ENCODE data around the gene C16orf95.

Gene C16orf95

DNA sequence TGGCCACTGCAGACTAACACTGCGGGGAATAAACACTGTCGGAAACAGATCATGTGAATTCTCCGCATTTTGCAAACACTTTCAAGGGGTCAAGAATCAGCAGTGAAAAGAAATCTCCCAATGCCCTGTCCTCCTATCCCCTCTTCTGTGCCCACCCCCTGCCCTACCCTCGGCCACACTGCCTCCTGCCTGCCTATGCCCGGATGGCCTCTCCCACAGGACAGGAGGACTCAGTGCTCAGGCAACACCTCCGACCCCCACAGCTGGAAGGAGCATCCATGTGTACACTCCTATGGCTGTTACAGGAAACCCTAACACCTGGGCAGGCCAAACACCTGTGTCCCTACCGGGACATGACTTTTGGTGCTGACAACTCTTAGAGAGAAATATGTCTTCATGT lies 41.9 kb upstream of the C16orf95 start:
- H3K36me3 ChIP-seq (ENCODE audit: control insufficient read depth in 1 of 2, insufficient read depth in 2 of 2, low read length in 2 of 2): peaks cover 46 to 65% of the 10 kb centered on the region in 2 donors
- no peaks in the 10 kb centered on the region for H3K9me3 ChIP-seq (ENCODE audit: control insufficient read depth in 1 of 2, low read length in 2 of 2)
- no peak overlapping the region for H3K9ac ChIP-seq (ENCODE audit: low read depth in 1 of 2, low read length in 2 of 2)
- H3K4me1 ChIP-seq (ENCODE audit: control insufficient read depth in 1 of 2, insufficient read depth in 2 of 2, low read length in 2 of 2): peaks cover 6 to 7% of the 10 kb centered on the region in 2 donors
- H3K27me3 ChIP-seq (ENCODE audit: control insufficient read depth in 1 of 2, insufficient read depth in 2 of 2, low read length in 2 of 2): no peaks in the 10 kb centered on the region
- no peak overlapping the region for H3K4me3 ChIP-seq (ENCODE audit: low read depth in 1 of 2, low read length in 2 of 2)
- no peak overlapping the region for H3K27ac ChIP-seq (ENCODE audit: low read depth, low read length)

DNA sequence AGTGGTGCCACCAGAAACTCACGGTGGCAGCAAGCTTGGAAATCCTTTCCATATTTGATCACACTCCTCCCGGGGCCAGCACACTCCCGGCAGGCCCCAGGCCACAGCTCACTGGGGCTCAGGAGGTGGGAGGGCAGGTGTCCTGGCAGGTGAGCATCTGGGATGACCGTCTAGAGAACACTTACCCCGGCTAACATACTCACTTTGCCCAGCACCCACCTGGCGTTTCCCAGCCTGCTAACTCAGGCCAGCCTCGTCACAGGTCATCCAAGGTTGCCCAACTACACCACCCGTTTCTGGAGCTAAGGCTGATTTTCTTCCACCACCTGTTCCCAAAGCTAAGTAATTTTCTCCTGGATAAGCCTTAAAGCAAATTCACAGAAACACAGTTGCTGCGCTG lies 41.5 kb upstream of the C16orf95 start:
- peaks cover 2 to 3% of the 10 kb centered on the region in 2 donors for H3K4me1 ChIP-seq (ENCODE audit: control insufficient read depth in 1 of 2, insufficient read depth in 2 of 2, low read length in 2 of 2)
- no peak overlapping the region for H3K27ac ChIP-seq (ENCODE audit: low read depth, low read length)
- H3K4me3 ChIP-seq (ENCODE audit: low read depth in 1 of 2, low read length in 2 of 2): no peak overlapping the region
- H3K9me3 ChIP-seq (ENCODE audit: control insufficient read depth in 1 of 2, low read length in 2 of 2): no peaks in the 10 kb centered on the region
- H3K27me3 ChIP-seq (ENCODE audit: control insufficient read depth in 1 of 2, insufficient read depth in 2 of 2, low read length in 2 of 2): no peaks in the 10 kb centered on the region
- no peak overlapping the region for H3K9ac ChIP-seq (ENCODE audit: low read depth in 1 of 2, low read length in 2 of 2)
- peaks cover 45 to 65% of the 10 kb centered on the region in 2 donors for H3K36me3 ChIP-seq (ENCODE audit: control insufficient read depth in 1 of 2, insufficient read depth in 2 of 2, low read length in 2 of 2)

DNA sequence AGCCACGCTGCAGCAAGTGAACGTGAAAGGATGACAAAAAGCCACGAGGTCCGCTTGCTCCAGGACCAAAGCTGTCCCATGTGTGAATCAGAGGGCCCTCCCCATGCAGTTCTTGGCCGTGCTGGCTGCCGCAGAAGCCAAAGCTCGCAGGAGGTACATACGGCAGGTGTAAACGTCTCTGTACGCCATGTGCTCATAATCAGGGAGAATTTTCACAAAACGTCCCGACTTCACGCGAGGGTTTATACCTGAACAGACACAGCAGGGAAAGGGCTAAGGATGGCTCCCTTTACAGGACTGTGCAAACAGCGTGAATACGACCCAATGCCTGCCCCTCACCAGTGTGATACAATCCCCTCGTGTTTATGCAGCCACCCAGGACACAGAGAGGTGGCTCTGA lies 41.1 kb upstream of the C16orf95 start:
- Histone ChIP-seq H3K27ac (ENCODE audit: low read depth, low read length) (no peak overlapping the region), H3K4me1 (ENCODE audit: control insufficient read depth in 1 of 2, insufficient read depth in 2 of 2, low read length in 2 of 2) (no peaks in the 10 kb centered on the region), H3K4me3 (ENCODE audit: low read depth in 1 of 2, low read length in 2 of 2) (no peak overlapping the region), H3K36me3 (ENCODE audit: control insufficient read depth in 1 of 2, insufficient read depth in 2 of 2, low read length in 2 of 2) (peaks cover 45 to 66% of the 10 kb centered on the region in 2 donors), H3K27me3 (ENCODE audit: control insufficient read depth in 1 of 2, insufficient read depth in 2 of 2, low read length in 2 of 2) (no peaks in the 10 kb centered on the region), H3K9me3 (ENCODE audit: control insufficient read depth in 1 of 2, low read length in 2 of 2) (no peaks in the 10 kb centered on the region), H3K9ac (ENCODE audit: low read depth in 1 of 2, low read length in 2 of 2) (no peak overlapping the region)

DNA sequence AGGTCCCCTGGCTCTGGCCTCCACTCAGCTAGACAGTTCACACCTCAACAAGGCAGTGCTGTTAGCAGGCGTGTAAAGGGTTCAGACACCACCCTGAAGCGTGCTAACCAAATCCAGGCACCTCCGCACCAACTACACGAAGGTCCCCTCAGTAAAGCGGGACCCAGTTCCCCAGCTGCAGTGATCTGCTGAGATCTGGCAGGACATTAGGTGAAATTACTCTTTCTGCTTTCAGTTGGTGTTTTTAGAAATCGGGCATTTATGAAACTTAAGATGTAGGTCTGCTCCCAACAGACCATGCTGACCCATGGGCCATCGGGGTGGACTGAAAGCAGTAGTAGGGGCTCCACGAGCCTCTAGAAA lies 39.3 kb upstream of the C16orf95 start:
- no peaks in the 10 kb centered on the region for H3K4me1 ChIP-seq (ENCODE audit: control insufficient read depth in 1 of 2, insufficient read depth in 2 of 2, low read length in 2 of 2)
- H3K27ac ChIP-seq (ENCODE audit: low read depth, low read length): no peak overlapping the region
- no peak overlapping the region for H3K9ac ChIP-seq (ENCODE audit: low read depth in 1 of 2, low read length in 2 of 2)
- no peak overlapping the region for H3K4me3 ChIP-seq (ENCODE audit: low read depth in 1 of 2, low read length in 2 of 2)
- peaks cover 42 to 66% of the 10 kb centered on the region in 2 donors for H3K36me3 ChIP-seq (ENCODE audit: control insufficient read depth in 1 of 2, insufficient read depth in 2 of 2, low read length in 2 of 2)
- no peaks in the 10 kb centered on the region for H3K27me3 ChIP-seq (ENCODE audit: control insufficient read depth in 1 of 2, insufficient read depth in 2 of 2, low read length in 2 of 2)
- H3K9me3 ChIP-seq (ENCODE audit: control insufficient read depth in 1 of 2, low read length in 2 of 2): no peaks in the 10 kb centered on the region

DNA sequence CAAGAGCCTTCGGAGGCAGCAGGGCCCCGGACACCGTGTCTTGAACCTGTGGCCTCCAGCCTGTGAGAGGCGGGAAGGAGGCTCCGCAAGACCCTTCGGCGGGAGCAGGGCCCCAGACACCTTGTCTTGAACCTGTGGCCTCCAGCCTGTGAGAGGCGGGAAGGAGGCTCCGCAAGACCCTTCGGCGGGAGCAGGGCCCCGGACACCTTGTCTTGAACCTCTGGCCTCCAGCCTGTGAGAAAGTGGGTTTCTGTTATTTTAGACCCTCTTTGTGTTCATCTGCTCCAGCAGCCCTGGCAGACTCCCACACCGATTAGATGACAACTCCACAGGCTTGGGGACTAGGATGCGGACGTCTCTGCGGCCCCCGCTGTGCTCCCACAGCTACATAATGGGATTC lies 36.4 kb upstream of the C16orf95 start:
- Histone ChIP-seq H3K9ac (ENCODE audit: low read depth in 1 of 2, low read length in 2 of 2) (no peak overlapping the region), H3K4me3 (ENCODE audit: low read depth in 1 of 2, low read length in 2 of 2) (no peak overlapping the region), H3K36me3 (ENCODE audit: control insufficient read depth in 1 of 2, insufficient read depth in 2 of 2, low read length in 2 of 2) (peaks cover 18 to 48% of the 10 kb centered on the region in 2 donors), H3K27ac (ENCODE audit: low read depth, low read length) (no peak overlapping the region), H3K27me3 (ENCODE audit: control insufficient read depth in 1 of 2, insufficient read depth in 2 of 2, low read length in 2 of 2) (no peaks in the 10 kb centered on the region), H3K9me3 (ENCODE audit: control insufficient read depth in 1 of 2, low read length in 2 of 2) (no peaks in the 10 kb centered on the region), H3K4me1 (ENCODE audit: control insufficient read depth in 1 of 2, insufficient read depth in 2 of 2, low read length in 2 of 2) (peaks cover 0 to 6% of the 10 kb centered on the region in 2 donors)

DNA sequence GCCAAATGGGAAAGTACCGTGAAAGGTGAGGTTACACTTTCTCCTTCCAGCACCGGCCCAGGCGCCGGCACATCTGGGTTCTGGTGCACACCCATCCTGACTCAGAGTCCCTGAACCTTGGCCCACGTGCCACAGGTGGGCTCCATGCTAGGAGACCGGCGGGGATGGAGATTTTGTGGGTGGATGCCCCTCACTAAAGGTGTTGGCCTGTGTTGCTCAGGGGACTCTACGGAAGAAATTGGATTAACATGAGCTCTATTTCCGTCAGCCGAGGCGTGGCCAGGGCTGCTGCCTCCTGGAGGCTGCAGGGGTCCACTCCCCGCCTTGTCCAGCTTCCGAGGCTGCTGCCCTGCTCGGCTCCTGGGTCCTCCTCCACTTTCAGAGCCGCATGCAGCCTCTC lies 35.6 kb upstream of the C16orf95 start:
- Histone ChIP-seq H3K4me3 (ENCODE audit: low read depth in 1 of 2, low read length in 2 of 2) (no peak overlapping the region), H3K27me3 (ENCODE audit: control insufficient read depth in 1 of 2, insufficient read depth in 2 of 2, low read length in 2 of 2) (no peaks in the 10 kb centered on the region), H3K9me3 (ENCODE audit: control insufficient read depth in 1 of 2, low read length in 2 of 2) (no peaks in the 10 kb centered on the region), H3K4me1 (ENCODE audit: control insufficient read depth in 1 of 2, insufficient read depth in 2 of 2, low read length in 2 of 2) (peaks cover 0 to 6% of the 10 kb centered on the region in 2 donors), H3K9ac (ENCODE audit: low read depth in 1 of 2, low read length in 2 of 2) (no peak overlapping the region), H3K27ac (ENCODE audit: low read depth, low read length) (no peak overlapping the region), H3K36me3 (ENCODE audit: control insufficient read depth in 1 of 2, insufficient read depth in 2 of 2, low read length in 2 of 2) (peaks cover 10 to 45% of the 10 kb centered on the region in 2 donors)

DNA sequence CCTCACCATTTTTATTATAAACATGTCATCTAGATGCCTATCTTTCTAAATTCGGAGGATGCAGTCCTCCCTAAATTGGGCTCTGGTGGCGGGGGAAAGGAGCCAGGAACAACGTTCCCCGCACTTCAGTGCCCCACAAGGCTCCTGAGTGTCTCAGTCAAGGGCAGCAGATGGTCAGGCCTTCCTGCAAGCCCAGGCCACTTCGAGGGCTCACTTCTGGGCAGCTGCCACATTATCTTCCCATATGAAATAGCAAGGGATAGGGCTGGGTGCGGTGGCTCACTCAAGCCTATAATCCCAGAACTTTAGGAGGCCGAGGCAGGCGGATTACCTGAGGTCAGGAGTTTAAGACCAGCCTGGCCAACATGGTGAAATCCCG lies 34.1 kb upstream of the C16orf95 start:
- Histone ChIP-seq H3K4me3 (ENCODE audit: low read depth in 1 of 2, low read length in 2 of 2) (no peak overlapping the region), H3K9me3 (ENCODE audit: control insufficient read depth in 1 of 2, low read length in 2 of 2) (no peaks in the 10 kb centered on the region), H3K9ac (ENCODE audit: low read depth in 1 of 2, low read length in 2 of 2) (no peak overlapping the region), H3K27ac (ENCODE audit: low read depth, low read length) (no peak overlapping the region), H3K36me3 (ENCODE audit: control insufficient read depth in 1 of 2, insufficient read depth in 2 of 2, low read length in 2 of 2) (peaks cover 12 to 44% of the 10 kb centered on the region in 2 donors), H3K4me1 (ENCODE audit: control insufficient read depth in 1 of 2, insufficient read depth in 2 of 2, low read length in 2 of 2) (peaks cover 0 to 6% of the 10 kb centered on the region in 2 donors), H3K27me3 (ENCODE audit: control insufficient read depth in 1 of 2, insufficient read depth in 2 of 2, low read length in 2 of 2) (no peaks in the 10 kb centered on the region)

DNA sequence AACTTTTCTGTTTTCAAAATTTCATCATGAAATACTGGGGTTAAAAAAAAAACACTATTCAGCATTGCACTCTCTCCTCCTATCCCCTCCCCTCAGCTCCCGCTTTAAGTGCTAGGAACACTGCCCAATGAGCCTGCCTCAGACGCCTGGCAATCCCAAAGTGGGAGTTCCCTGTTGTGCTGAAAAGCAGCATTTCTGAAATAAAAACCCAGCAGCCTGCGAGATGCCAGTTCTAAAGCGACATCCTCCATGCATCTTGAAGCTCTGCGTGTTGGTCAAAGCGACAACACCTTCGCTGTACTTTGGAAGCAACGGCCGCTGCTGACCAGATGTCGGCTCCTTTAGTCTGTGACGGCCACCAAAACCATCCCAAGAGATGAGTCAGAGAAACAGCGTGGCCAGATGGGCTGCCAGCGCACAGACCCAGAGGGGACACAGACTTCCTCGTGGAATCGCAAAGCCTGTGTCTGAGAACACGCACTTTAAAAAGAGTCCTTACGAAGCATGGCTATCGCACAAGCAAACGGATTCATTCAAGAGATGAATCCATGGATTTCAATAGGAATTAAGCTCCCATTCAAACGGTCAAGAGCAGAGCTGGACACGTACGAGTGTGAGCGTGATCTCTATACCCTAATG lies 33.6 kb upstream of the C16orf95 start:
- no peak overlapping the region for H3K27ac ChIP-seq (ENCODE audit: low read depth, low read length)
- H3K9ac ChIP-seq (ENCODE audit: low read depth in 1 of 2, low read length in 2 of 2): no peak overlapping the region
- no peak overlapping the region for H3K4me3 ChIP-seq (ENCODE audit: low read depth in 1 of 2, low read length in 2 of 2)
- H3K36me3 ChIP-seq (ENCODE audit: control insufficient read depth in 1 of 2, insufficient read depth in 2 of 2, low read length in 2 of 2): peaks cover 10 to 44% of the 10 kb centered on the region in 2 donors
- peaks cover 2 to 6% of the 10 kb centered on the region in 2 donors for H3K4me1 ChIP-seq (ENCODE audit: control insufficient read depth in 1 of 2, insufficient read depth in 2 of 2, low read length in 2 of 2)
- H3K27me3 ChIP-seq (ENCODE audit: control insufficient read depth in 1 of 2, insufficient read depth in 2 of 2, low read length in 2 of 2): no peaks in the 10 kb centered on the region
- no peaks in the 10 kb centered on the region for H3K9me3 ChIP-seq (ENCODE audit: control insufficient read depth in 1 of 2, low read length in 2 of 2)

DNA sequence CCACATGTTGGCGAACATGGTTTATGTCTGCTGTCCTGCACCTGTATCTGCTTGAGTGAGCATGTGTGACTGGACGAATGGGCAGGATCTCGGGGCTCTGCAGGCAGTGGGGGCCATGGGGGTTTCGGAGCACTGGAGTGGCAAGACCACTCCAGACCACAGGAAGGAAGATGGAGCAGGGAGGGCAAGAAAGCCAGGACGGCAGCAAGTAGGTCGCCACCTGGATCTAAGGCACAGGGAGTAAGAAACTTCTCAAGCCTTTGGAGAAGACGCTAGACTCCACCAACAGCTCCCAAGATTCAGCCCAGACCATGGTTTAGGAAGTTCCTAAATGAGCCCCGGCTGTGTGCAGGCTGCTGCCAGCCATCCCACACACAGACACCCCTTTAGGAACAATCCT lies 32.8 kb upstream of the C16orf95 start:
- no peak overlapping the region for H3K4me3 ChIP-seq (ENCODE audit: low read depth in 1 of 2, low read length in 2 of 2)
- peaks cover 6 to 8% of the 10 kb centered on the region in 2 donors for H3K4me1 ChIP-seq (ENCODE audit: control insufficient read depth in 1 of 2, insufficient read depth in 2 of 2, low read length in 2 of 2)
- no peak overlapping the region for H3K27ac ChIP-seq (ENCODE audit: low read depth, low read length)
- no peaks in the 10 kb centered on the region for H3K27me3 ChIP-seq (ENCODE audit: control insufficient read depth in 1 of 2, insufficient read depth in 2 of 2, low read length in 2 of 2)
- peaks cover 10 to 44% of the 10 kb centered on the region in 2 donors for H3K36me3 ChIP-seq (ENCODE audit: control insufficient read depth in 1 of 2, insufficient read depth in 2 of 2, low read length in 2 of 2)
- no peak overlapping the region for H3K9ac ChIP-seq (ENCODE audit: low read depth in 1 of 2, low read length in 2 of 2)
- no peaks in the 10 kb centered on the region for H3K9me3 ChIP-seq (ENCODE audit: control insufficient read depth in 1 of 2, low read length in 2 of 2)

DNA sequence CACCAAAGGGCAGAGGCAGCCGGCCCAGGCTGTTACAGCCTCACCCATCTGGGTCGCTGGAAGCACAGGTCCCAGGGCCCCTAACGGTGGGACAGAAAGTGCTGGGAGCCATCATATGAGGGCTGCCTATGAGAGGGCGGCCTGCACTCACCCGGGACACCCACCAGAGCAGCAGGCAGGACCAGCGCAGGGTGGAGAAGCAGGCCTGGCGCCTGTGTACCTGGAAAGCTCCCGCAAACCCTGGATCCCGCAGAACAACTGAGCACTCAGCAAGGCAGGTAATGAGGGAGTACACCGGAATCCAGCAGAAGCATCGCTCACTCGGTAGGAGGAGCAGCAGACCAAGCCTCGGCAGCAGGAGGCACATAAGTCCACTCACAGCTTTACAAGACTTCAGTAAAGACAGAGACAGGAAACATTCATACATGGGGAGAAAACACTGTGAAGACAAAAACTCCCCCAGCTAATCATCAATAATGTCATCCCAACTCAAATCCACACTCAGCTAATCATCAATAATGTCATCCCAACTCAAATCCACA lies 31.5 kb upstream of the C16orf95 start:
- Histone ChIP-seq H3K9ac (ENCODE audit: low read depth in 1 of 2, low read length in 2 of 2) (no peak overlapping the region), H3K9me3 (ENCODE audit: control insufficient read depth in 1 of 2, low read length in 2 of 2) (no peaks in the 10 kb centered on the region), H3K27ac (ENCODE audit: low read depth, low read length) (no peak overlapping the region), H3K4me1 (ENCODE audit: control insufficient read depth in 1 of 2, insufficient read depth in 2 of 2, low read length in 2 of 2) (peaks cover 6 to 8% of the 10 kb centered on the region in 2 donors), H3K36me3 (ENCODE audit: control insufficient read depth in 1 of 2, insufficient read depth in 2 of 2, low read length in 2 of 2) (peaks cover 10 to 44% of the 10 kb centered on the region in 2 donors), H3K27me3 (ENCODE audit: control insufficient read depth in 1 of 2, insufficient read depth in 2 of 2, low read length in 2 of 2) (no peaks in the 10 kb centered on the region), H3K4me3 (ENCODE audit: low read depth in 1 of 2, low read length in 2 of 2) (no peak overlapping the region)
